ENCODE data around the gene CDK5. TPM values are rescaled to one million over a fixed set of nuclear protein-coding genes. Genes with fewer than 3 reads are reported as not detected.

The CDK5 gene
- total and polyA plus RNA-seq, 2 of the 13 experiments (the other 11 are each of a cell fraction or from before 2014, with no cell fraction given) = 16.4 to 21.3 TPM

- TF ChIP-seq ZBTB25 (CRISPR knock-in tag; IDR thresholded peaks at IDR 0.05) (peak; percentile 59; the same call in 1 of the 2 replicates), KAT7 (CRISPR knock-in tag; IDR thresholded peaks at IDR 0.05; ENCODE audit: borderline replicate concordance) (no peak), SKIL (CRISPR knock-in tag; IDR thresholded peaks at IDR 0.05; ENCODE audit: borderline replicate concordance) (no peak), HOMEZ (CRISPR knock-in tag; IDR thresholded peaks at IDR 0.05; ENCODE audit: low read depth) (no peak), CEBPZ (IDR thresholded peaks at IDR 0.05; ENCODE audit: low read length) (no peak), ZSCAN9 (CRISPR knock-in tag; IDR thresholded peaks at IDR 0.05; ENCODE audit: borderline replicate concordance) (no peak), HOXD1 (CRISPR knock-in tag; IDR thresholded peaks at IDR 0.05) (peak; percentile 49; the same call in 1 of the 2 replicates), HNF1B (CRISPR knock-in tag; IDR thresholded peaks at IDR 0.05) (peak; percentile 64; the same call in 1 of the 2 replicates), ZSCAN25 (CRISPR knock-in tag; IDR thresholded peaks at IDR 0.05) (peak; percentile 92), TFDP2 (CRISPR knock-in tag; IDR thresholded peaks at IDR 0.05) (peak; percentile 55; the same call in 1 of the 2 replicates), MTA1 (CRISPR knock-in tag; IDR thresholded peaks at IDR 0.05; ENCODE audit: borderline replicate concordance) (peak; percentile 63; the same call in 1 of the 2 replicates), THAP11 (CRISPR knock-in tag; IDR thresholded peaks at IDR 0.05) (peak; percentile 99), PAX8 (CRISPR knock-in tag; IDR thresholded peaks at IDR 0.05; ENCODE audit: borderline replicate concordance) (no peak), MXD1 (CRISPR knock-in tag; IDR thresholded peaks at IDR 0.05) (peak; percentile 76; the same call in 1 of the 2 replicates), TOE1 (CRISPR knock-in tag; IDR thresholded peaks at IDR 0.05) (no peak), NFKB2 (CRISPR knock-in tag; IDR thresholded peaks at IDR 0.05; ENCODE audit: borderline replicate concordance) (peak; percentile 48; the same call in 1 of the 2 replicates), MED1 (CRISPR knock-in tag; IDR thresholded peaks at IDR 0.05) (0 out of 2 replicates have a peak, but pooled peaks have one; percentile 18)
Measured at GRCh38 chr7:151083071-151083823, 25.6 kb upstream of the CDK5 start, which contains the start of gene TMUB1 (continued).

All from HepG2 (cell line).